Heart left ventricle (tissue), 16 donors: ENCODE measurements around the gene ZNF497. TPM values are rescaled to one million over a fixed set of nuclear protein-coding genes. Genes with fewer than 3 reads are reported as not detected.

Experiments used
- ATAC-seq, 4 donors: fragments of 200-7000 bp; cut with Tn5 transposase; one replicate each; pipeline ENCODE4 v1.9.1; 2020 to 2022; ENCODE audit warnings: moderate library complexity in 4 of 4, mild to moderate bottlenecking in 3 of 4, moderate number of reproducible peaks in 1 of 4
- DNase-seq, 5 donors: peaks; one replicate each; pipeline ENCODE4 v3.0.0-alpha.2; 2020
- H3K27ac ChIP-seq, 12 donors: fragments of 200-600 bp; sonication (generic) in 4 of 12; one replicate each; pipeline versions ENCODE4 v1.5.0 to v1.8.0; 2016 to 2022; ENCODE audit warnings: mild to moderate bottlenecking in 2 of 12
- H3K27me3 ChIP-seq, 9 donors: fragments of 200-600 bp; sonication (generic) in 2 of 9; one replicate each; pipeline versions ENCODE4 v1.5.1 to v1.8.0; 2016 to 2022; ENCODE audit warnings: mild to moderate bottlenecking in 3 of 9
- H3K36me3 ChIP-seq, 9 donors: fragments of 200-600 bp; sonication (generic) in 2 of 9; one replicate each; pipeline versions ENCODE4 v1.5.0 to v1.8.0; 2018 to 2022; ENCODE audit warnings: mild to moderate bottlenecking in 2 of 9
- H3K4me1 ChIP-seq, 12 donors: fragments of 200-600 bp; sonication (generic) in 4 of 12; one replicate each; pipeline versions ENCODE4 v1.5.0 to v1.8.0; 2016 to 2022; ENCODE audit warnings: mild to moderate bottlenecking in 3 of 12
- H3K4me3 ChIP-seq, 12 donors: fragments of 200-600 bp; sonication (generic) in 4 of 12; one replicate each; pipeline versions ENCODE4 v1.5.0 to v1.8.0; 2017 to 2022; ENCODE audit warnings: mild to moderate bottlenecking in 9 of 12, moderate library complexity in 4 of 12
- H3K9me3 ChIP-seq, 12 donors: fragments of 200-600 bp; sonication (generic) in 4 of 12; one replicate each; pipeline versions ENCODE4 v1.5.0 to v1.8.0; 2016 to 2022; ENCODE audit warnings: mild to moderate bottlenecking in 1 of 12
- CTCF ChIP-seq, 12 donors: fragments of 200-600 bp; sonication (generic) in 4 of 12; IDR thresholded peaks; one replicate each; pipeline versions ENCODE4 v1.5.0 to v1.8.0; 2018 to 2022; ENCODE audit warnings: antibody characterized with exemption in 12 of 12, mild to moderate bottlenecking in 5 of 12
- POLR2A ChIP-seq, 2 donors: fragments of 450-650 bp; IDR thresholded peaks; one replicate each; pipeline ENCODE4 v1.6.1; 2017; ENCODE audit warnings: antibody characterized with exemption in 2 of 2, mild to moderate bottlenecking in 2 of 2, moderate library complexity in 2 of 2
- WGBS, 4 donors: extraction: QIAGEN DNeasy Blood & Tissue Kit in 2 of 4; methylation state at CpG; one replicate each; pipeline versions ENCODE4 v1.1.5 to v1.1.7; 2013 to 2018; 5-methylcytosine and 5-hydroxymethylcytosine counted together
- intact Hi-C, 10 donors: fragments of 100-400 bp; cut with DNase I; formaldehyde crosslinking; loops; one replicate each; pipeline versions ENCODE4 v1.11.1 to v1.14.2; 2022
- polyA plus RNA-seq, 2 donors: library from polyadenylated mRNA; stranded (reverse); fragments of 200-250 nt; gene quantifications; one replicate each; pipeline ENCODE4 v1.2.3, GENCODE V29; 2013
- total RNA-seq, 9 donors: library from RNA; depleted of rRNA in 2 of 9; stranded (reverse); fragments of >200 nt in 2 of 9; fragmentation: NEBNext Ultra II Directional in 3 of 9; extraction: Animal tissue kit (Norgen Biotek cat#: 25700) in 3 of 9; gene quantifications; one replicate each; pipeline versions ENCODE4 v1.1.0 to v1.2.4, GENCODE V29; 2016 to 2023
- donor health status: ischemic (EF 13 %, LVEDD 7.1; RV severe dilation, severe dysfunction).
- donor health status: healthy with polysubstance abuse.
- donor health status: DM: no; HTN: yes; CAD: no.
- donor health status: DM: no; HTN: no; CAD: no.
- donor health status: ischemic (EF 25% LVEDD 6.9; RV normal size, moderate dysfunction).
- donor health status: ischemic (EF 25% LVEDD 5.7; RV mildly dilated, moderate dysfunction).
- donor health status: healthy.
- donor health status: DM: yes; HTN: yes; CAD: no.
- donor health status: ischemic (EF 35%, LVEDD 5.7; RV mildly dilated, moderate dysfunction).
- donor health status: nonischemic (EF 11% LVEDD 7.7; RV severe dilation, severe dysfunction).
- donor health status: DM: yes; HTN: yes; CAD: no.
- donor health status: PGD.
- donor health status: ischemic (EF 29% LVEDD 5.4; RV normal size, mild dysfunction).
- donor health status: nonischemic (EF 23%, LVEDD 6.1; RV moderate dilation, normal function).

ZNF497 gene
- total and polyA plus RNA-seq, 11 donors = 0.08 to 1.1 (median 0.30) TPM

DNA sequence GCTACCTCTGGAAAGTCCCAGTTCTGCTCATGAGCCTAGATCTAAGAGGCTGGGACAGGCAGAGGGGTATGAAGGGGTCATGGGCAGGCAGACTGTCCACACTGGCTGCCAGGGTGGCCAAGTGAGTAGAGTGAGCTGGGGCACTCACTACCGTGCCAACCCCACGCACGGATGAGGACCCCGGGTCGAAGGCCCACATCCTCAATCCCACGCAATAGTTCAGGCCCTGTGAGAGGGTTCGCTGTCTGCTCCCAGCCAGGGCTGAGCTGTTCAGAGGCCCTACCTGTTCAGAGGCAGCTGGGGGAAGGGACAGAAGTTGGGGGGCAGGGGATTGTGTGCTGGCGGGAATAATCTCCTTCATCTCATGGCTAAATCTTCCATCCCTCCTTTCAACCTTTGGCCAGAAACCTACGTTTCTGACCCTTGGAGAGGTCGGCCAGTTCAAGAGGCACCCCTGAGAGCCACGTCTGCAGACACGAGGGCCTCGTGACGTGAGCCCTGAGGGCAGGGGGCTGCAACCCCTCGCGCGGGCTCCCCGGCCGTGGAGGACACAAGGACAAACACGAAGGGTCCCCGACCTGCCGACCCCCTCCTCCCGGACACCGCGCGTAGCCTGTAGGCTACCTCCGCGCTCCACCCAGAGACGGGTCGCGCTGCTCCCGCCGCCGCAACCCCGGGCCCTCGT is 23.5 kb upstream of the ZNF497 start:
- Histone ChIP-seq H3K9me3 (no peaks in the 10 kb centered on the region), H3K27me3 (no peaks in the 10 kb centered on the region), H3K4me3 (peak overlapping the region; percentile 60 to 99 (median 77)), H3K27ac (peak overlapping the region; percentile 81 to 99 (median 97)), H3K4me1 (peaks cover 5 to 47% (median 34%) of the 10 kb centered on the region in 12 donors), H3K36me3 (peaks cover 0 to 31% (median 29%) of the 10 kb centered on the region in 9 donors)
- intact Hi-C loops = loop anchor here in 2 of 10 donors (2.0 kb wide), 2 partner anchors 15 to 59 kb away; partner anchors contain the start of gene ZSCAN22 (in 1 of the 2)
- peak in 1 of 5 donors; percentile 53 for DNase-seq
- TF ChIP-seq POLR2A (IDR thresholded peaks at IDR 0.05) (no peak), CTCF (IDR thresholded peaks at IDR 0.05) (no peak)
- 4 to 15% (median 12%) methylated on average over 23 to 36 of the region's 36 CpGs for WGBS, 4 donors
- ATAC-seq = peak in 3 of 4 donors; percentile 1 to 24 (median 13)

DNA sequence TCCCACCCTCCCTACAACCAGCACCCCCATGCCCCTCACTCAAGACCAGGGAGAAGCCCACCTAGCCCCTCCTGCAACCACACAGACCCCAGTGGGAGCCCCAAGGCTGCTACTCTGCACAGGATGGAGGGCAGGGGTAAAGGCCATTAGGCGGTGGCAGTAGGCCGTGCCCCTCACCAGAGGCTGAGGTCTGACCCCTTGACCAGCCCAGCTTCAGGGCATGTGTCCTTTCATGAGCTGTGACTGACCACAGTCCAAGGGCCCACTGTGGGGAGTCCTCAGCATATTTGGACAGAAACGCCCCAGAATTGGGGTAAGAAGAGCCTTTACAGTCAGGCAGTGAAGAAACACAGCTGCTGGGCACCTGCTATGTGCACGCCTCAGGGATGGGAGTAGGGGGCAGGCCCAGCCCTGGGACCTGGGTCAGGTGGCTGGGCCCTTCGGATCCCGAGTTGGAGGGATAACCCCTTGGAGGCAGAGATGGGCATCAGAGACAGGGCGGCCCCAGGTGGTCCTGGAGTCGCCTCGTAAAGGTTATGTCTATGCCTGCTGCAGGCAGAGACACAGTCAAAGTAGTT is 22.9 kb upstream of the ZNF497 start:
- TF ChIP-seq POLR2A (IDR thresholded peaks at IDR 0.05) = no peak
- TF ChIP-seq CTCF (IDR thresholded peaks at IDR 0.05) = no peak
- H3K27me3 ChIP-seq = no peaks in the 10 kb centered on the region
- H3K27ac ChIP-seq = peak overlapping the region in 7 of 12 donors; percentile 90 to 98 (median 96)
- no peak for DNase-seq
- 87 to 93% (median 88%) methylated on average over 8 to 9 of the region's 9 CpGs for WGBS, 4 donors
- no peaks in the 10 kb centered on the region for H3K9me3 ChIP-seq
- intact Hi-C loops = no loop called here
- H3K4me3 ChIP-seq = peak overlapping the region in 8 of 12 donors; percentile 60 to 99 (median 82)
- no peak for ATAC-seq
- peaks cover 5 to 44% (median 34%) of the 10 kb centered on the region in 12 donors for H3K4me1 ChIP-seq
- H3K36me3 ChIP-seq = peaks cover 0 to 25% (median 23%) of the 10 kb centered on the region in 9 donors

DNA sequence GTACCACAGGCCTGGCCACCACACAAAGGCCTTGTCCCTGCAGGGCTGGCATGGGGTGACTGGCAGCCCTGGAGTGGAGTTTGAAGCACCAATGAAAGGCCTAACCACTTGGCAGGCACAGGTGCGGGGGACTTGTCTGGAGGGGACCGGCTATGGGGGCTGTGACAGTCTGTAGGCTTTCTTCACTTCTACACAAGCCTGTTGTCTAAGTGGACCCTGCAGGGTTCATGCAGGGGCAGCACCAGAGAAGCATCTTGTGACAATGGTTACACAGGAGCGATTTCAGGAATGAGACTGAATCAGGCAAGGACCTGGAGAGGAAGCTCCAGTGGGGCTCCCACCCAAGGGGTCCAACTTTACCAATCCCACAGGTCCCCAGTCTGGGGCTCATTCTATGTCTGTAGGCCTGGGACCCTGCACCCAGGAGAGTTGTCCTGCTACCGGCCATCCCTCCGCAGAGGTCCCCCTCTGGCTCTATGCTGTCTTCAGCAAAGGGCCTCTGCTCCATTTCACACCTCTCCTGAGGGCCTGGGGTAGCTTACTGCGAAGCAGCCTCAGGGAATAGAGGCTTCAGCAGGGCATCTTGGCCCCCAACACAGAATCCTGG is 20.5 kb upstream of the ZNF497 start:
- Histone ChIP-seq H3K27ac (no peak overlapping the region), H3K9me3 (no peaks in the 10 kb centered on the region), H3K4me1 (peaks cover 5 to 49% (median 36%) of the 10 kb centered on the region in 12 donors), H3K27me3 (no peaks in the 10 kb centered on the region), H3K36me3 (peaks cover 0 to 2% (median 0%) of the 10 kb centered on the region in 9 donors), H3K4me3 (no peak overlapping the region)
- ATAC-seq (no peak), DNase-seq (no peak)
- intact Hi-C loops = loop anchor here in 1 of 10 donors (5.0 kb wide), 1 partner anchor 56 kb away; the partner anchor contains the start of gene ZSCAN22
- WGBS, 4 donors = 86 to 91% (median 90%) methylated on average over 6 of the region's 6 CpGs
- TF ChIP-seq POLR2A (IDR thresholded peaks at IDR 0.05) (no peak), CTCF (IDR thresholded peaks at IDR 0.05) (no peak)
